AG04449 (cell line): ENCODE measurements around the gene CD46.

Experiments used
- CTCF ChIA-PET: fragments of 350-600 bp; formaldehyde crosslinking; extraction: SDS; loops from one replicate; lab custom pipeline; 2021; ENCODE audit warnings: antibody characterized with exemption; lab: Yijun Ruan, JAX
- POLR2A ChIA-PET: fragments of 400-600, 350-600 bp; formaldehyde crosslinking; extraction: SDS; loops from one replicate; lab custom pipeline; 2020; ENCODE audit warnings: antibody characterized with exemption, inconsistent platforms; lab: Yijun Ruan, JAX
- DNase-seq: peaks from one replicate; pipeline ENCODE4 v3.0.0-alpha.2; 2010; ENCODE audit warnings: low read depth, low spot score
- H3K4me3 ChIP-seq: 2 replicates; pipeline ENCODE4 v1.5.1; 2011; ENCODE audit warnings: low read depth, mild to moderate bottlenecking, control low read depth, low read length
- TF ChIP-seq, protein P1 (sequence below): IDR thresholded peaks from one replicate; pipeline ENCODE4 v1.5.1; 2011; ENCODE audit warnings: mild to moderate bottlenecking, moderate library complexity, low read length, control low read depth, inconsistent platforms; ENCODE audit not compliant: insufficient read depth; ENCODE audit errors: missing control alignments

The CD46 gene

DNA sequence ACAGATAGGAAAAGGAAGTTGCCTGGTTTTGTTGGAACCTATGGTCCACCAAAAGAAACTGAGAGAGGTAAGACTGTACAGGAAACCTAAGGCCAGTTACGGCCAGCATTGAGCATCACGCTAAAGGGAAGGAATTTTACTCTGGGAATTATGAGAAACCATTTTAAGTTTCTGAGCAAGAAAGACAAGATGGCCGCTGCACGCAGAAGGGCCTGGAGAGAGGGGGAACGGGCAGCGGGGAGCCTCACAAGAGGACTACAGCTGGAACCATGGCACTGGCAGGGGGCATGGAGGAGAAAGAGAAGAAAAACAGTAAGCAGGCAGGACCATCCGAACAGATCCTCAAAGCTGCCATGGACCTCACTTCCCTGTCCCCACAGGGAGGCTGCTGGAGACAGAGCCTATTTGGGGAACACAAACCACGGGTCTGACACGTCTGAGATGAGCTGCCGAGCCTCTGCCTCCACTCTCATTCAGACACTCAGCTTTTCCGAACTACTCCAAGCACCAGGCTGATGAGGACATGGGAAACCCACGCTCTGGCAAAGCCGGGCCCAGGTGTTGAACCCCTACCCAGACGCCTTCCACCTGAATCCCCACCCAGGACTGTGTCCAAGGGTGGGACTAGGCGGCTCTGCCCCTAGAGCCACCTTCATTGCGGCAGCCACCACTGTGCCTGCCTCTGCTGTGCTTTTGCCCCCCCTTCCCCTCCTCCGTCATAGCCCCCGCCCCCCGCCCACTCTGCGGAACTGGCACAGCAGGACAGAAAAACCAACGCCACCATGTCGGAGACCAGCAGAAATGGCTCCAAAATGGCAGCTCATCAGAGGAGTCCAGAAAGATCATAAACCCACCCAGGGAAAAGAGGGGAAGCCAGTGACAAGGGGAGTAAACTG is 69.0 kb downstream of the CD46 start:
- DNase-seq, result no peak
- CTCF ChIA-PET, result interaction anchor here (0.8 to 26.9 kb wide), 4 partner anchors 8 to 42 kb away, joined by 3 to 547 read pairs (median 10); no protein-coding TSS in a partner anchor
- POLR2A ChIA-PET, result no interaction called here
- H3K4me3 ChIP-seq, result no peak overlapping the region
- TF ChIP-seq, protein P1, sequence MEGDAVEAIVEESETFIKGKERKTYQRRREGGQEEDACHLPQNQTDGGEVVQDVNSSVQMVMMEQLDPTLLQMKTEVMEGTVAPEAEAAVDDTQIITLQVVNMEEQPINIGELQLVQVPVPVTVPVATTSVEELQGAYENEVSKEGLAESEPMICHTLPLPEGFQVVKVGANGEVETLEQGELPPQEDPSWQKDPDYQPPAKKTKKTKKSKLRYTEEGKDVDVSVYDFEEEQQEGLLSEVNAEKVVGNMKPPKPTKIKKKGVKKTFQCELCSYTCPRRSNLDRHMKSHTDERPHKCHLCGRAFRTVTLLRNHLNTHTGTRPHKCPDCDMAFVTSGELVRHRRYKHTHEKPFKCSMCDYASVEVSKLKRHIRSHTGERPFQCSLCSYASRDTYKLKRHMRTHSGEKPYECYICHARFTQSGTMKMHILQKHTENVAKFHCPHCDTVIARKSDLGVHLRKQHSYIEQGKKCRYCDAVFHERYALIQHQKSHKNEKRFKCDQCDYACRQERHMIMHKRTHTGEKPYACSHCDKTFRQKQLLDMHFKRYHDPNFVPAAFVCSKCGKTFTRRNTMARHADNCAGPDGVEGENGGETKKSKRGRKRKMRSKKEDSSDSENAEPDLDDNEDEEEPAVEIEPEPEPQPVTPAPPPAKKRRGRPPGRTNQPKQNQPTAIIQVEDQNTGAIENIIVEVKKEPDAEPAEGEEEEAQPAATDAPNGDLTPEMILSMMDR, result no peak

DNA sequence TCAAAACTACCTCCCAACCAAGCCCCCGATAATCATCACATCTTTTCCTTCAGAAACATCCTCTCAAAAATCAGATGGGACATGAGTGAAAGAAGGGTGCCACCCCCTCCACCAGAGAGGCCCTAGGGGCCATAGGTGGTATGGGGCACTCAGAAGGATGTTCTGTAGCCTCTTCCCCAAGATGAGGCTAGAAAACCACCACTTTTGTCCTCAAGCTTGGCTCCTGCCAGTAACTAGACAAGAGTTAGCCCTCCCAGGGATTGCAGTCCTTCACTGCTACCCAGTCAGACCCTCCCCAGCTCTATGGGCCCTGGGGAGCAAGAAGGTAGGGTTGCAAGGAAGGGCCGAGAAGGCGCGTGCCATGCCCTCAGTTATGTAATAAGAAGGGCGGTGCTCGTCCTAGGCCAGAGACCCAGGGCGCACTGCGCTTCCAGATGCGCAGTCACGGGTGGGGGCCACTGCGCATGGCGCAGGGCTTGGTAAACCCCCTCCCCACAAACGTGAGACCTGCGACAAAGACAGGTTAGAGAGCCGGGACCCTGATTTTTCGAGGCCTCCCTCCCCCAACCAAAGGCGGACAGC is 69.7 kb downstream of the CD46 start:
- TF ChIP-seq, protein P1, result no peak
- ChIA-PET CTCF (interaction anchor here (1.1 to 26.9 kb wide), 6 partner anchors 10 to 423 kb away, joined by 3 to 547 read pairs (median 10); no protein-coding TSS in a partner anchor), POLR2A (no interaction called here)
- H3K4me3 ChIP-seq, result no peak overlapping the region
- no peak for DNase-seq

DNA sequence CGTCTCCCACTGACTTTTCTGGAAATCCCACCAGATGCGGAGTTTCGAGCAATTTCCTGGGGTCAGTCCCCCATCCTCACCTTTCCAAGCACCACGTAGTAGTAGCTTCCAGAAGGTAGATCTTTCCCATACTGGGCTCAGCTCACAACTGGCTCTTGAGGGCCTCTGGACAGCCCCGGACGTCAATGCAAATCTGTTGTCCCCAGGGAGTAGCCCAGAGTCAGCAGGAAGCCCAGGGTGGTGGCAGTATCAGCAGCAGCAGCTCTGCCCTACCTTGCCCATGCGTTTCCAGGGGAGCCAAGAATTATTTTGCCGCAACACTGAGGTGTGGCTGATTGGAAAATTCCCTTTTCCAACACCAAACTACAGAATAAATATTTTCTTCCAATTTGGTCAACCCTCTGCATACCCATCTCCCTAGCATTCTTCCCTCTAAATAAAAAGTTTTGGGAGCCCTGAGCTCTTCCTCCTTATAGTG is 70.3 kb downstream of the CD46 start:
- CTCF ChIA-PET, result interaction anchor here (0.8 to 26.9 kb wide), 7 partner anchors 8 to 423 kb away, joined by 3 to 547 read pairs (median 5); no protein-coding TSS in a partner anchor
- no peak overlapping the region for H3K4me3 ChIP-seq

DNA sequence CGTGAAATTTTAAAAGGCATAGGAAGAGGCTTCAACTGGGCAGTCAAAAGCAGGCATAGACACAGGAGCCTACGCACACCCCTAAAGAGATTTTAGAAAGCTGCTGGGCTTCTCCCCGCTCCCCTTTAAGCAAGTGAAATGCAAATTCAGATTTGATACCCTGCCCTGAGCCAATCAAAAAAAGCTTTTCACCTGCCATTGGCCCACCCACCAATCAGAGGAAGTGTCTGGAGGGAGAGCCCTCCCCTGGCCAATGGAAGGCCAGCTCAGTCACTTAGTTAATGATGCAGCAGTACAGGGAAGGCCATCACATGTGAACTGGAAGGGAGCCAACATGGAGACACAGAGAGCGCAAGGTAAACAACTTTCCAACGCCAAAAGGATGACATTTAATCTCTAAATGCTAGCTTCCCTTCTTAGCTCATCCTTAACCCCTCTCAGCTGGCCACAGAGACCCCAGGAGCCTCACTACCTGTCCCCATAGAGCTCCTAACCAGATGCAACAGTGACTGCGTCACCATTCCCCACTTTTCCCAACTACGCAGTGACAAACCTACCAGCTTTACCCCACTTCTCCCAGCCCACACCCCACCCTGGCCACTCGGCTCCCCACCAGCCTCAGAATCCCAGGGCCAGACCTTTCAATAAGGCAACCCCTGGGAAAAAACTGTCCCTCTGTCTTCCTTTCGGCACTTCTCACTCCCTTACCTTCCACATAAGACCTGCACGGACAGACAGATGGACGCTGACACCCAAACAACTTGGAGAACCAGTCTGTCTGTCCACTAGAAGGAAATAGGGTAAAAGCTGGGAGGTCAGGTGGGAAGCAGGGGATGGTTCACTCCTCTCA is 71.0 kb downstream of the CD46 start:
- no peak for DNase-seq
- no peak overlapping the region for H3K4me3 ChIP-seq
- TF ChIP-seq, protein P1, result no peak
- CTCF ChIA-PET, result interaction anchor here (0.8 to 26.9 kb wide), 10 partner anchors 8 to 422 kb away, joined by 3 to 547 read pairs (median 7); no protein-coding TSS in a partner anchor
- POLR2A ChIA-PET, result no interaction called here

More for the DNA sequence above, 70.3 kb downstream of the CD46 start:
- TF ChIP-seq, protein P1, result no peak
- DNase-seq, result no peak
- POLR2A ChIA-PET, result no interaction called here

DNA sequence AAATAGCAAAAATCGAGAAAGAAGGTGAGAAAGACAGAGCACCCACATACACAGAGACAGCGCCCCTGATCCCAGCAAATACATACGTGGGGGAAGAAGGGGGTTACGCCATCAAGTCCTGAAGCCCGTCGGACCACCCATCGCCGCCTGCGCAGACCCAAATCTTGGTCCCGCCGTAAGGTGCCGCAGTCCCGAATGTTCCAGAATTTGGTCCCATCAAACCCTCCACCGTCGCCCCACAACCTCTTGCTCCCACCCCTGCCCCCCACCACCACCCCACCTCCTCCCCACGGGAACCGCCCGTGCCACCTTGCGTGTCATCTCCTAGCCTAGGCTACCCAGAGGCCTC is 71.7 kb downstream of the CD46 start:
- ChIA-PET POLR2A (no interaction called here), CTCF (interaction anchor here (0.8 to 26.9 kb wide), 14 partner anchors 10 to 173 kb away, joined by 3 to 547 read pairs (median 6); no protein-coding TSS in a partner anchor)
- TF ChIP-seq, protein P1, result no peak
- no peak for DNase-seq
- H3K4me3 ChIP-seq, result peak overlapping the region; percentile 20; the same call in 1 of the 2 replicates
